Subcutaneous adipose tissue (tissue), 4 donors: ENCODE data around the gene TNFRSF19. TPM values are rescaled to one million over a fixed set of nuclear protein-coding genes. Genes with fewer than 3 reads are reported as not detected.

Experiments used
- total RNA-seq, 4 donors: library from RNA; depleted of rRNA; stranded (reverse); fragments of >200 nt; gene quantifications; one replicate each; pipeline ENCODE4 v1.1.0, GENCODE V29; 2016
- TF ChIP-seq, protein P1 (sequence below): fragments of 450-650 bp; IDR thresholded peaks from one replicate; pipeline ENCODE4 v1.5.1; 2016; ENCODE audit warnings: low read depth, mild to moderate bottlenecking, control low read depth, antibody characterized with exemption, moderate library complexity

TNFRSF19 gene
- total RNA-seq, 4 donors from 2014 or later = 0.33 to 4.0 (median 1.3) TPM

DNA sequence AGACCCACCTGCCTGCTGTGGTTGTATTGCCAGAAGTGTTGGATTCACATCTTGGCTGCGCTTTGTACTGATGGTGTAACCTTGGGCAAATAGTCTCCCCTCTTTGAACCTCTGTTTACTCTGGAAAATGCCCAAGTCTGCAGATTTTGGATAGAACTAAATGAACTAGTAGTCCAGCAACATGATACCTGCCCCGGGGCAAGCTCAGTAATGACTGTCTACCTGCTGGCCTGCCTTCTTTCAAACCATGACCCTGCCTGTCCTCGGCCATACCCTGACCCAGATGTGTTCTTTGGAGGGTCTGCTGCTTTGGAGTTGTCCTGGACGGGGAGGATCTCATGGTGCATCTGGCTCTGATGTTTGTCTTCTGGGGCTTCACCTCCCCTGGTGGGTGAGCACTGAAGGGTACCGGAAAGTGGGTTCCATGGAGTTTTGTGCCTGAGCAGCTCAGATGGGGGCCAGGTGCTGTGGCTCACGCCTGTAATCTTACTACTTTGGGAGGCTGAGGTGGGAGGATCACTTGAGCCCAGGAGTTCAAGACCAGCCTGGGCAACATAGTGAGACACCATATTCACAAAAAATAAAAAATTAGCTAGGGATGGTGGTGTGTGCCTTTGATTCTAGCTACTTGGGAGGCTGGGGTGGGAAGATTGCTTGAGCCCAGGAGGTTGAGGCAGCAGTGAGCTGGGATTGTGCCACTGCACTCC, 59.5 kb downstream of the TNFRSF19 start:
- TF ChIP-seq, protein P1, sequence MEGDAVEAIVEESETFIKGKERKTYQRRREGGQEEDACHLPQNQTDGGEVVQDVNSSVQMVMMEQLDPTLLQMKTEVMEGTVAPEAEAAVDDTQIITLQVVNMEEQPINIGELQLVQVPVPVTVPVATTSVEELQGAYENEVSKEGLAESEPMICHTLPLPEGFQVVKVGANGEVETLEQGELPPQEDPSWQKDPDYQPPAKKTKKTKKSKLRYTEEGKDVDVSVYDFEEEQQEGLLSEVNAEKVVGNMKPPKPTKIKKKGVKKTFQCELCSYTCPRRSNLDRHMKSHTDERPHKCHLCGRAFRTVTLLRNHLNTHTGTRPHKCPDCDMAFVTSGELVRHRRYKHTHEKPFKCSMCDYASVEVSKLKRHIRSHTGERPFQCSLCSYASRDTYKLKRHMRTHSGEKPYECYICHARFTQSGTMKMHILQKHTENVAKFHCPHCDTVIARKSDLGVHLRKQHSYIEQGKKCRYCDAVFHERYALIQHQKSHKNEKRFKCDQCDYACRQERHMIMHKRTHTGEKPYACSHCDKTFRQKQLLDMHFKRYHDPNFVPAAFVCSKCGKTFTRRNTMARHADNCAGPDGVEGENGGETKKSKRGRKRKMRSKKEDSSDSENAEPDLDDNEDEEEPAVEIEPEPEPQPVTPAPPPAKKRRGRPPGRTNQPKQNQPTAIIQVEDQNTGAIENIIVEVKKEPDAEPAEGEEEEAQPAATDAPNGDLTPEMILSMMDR = no peak

GRCh38 chr13:23630349-23631093, 60.3 kb downstream of the TNFRSF19 start:
- TF ChIP-seq, protein P1 = no peak

DNA sequence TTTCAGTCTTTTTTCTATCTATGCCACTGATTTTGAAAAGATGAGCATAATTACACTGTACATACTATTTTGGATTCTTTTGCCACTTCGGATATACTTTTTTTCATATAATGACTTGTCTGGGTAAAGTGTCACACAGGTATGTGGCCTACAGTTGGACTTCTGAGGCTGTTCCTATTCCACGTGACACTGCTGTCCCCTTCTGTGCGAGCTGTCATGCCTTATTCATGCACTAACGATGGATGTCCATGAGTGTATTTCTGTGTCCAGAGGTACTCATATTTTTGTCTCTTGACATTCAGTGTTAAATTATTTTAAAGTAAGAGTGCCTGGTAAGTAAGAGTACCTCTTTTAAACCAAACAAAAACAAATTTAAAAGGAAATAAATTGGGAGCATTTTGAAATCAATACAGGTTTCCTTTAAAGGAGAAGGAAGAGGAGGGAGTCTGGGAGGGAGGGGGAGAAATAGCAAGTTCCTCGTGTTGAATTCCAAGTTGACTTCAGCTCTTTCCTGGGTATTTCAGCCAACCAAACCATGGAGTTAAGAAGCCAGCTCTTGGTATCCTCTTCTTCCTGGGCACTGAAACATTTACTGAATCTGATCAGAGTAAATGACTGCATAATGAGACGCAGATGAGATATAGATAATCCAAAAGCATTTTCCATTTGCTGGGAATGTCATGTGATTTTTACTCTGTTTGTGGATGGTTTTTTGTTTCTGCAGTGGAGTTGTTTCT, 61.3 kb downstream of the TNFRSF19 start:
- TF ChIP-seq, protein P1 = no peak

DNA sequence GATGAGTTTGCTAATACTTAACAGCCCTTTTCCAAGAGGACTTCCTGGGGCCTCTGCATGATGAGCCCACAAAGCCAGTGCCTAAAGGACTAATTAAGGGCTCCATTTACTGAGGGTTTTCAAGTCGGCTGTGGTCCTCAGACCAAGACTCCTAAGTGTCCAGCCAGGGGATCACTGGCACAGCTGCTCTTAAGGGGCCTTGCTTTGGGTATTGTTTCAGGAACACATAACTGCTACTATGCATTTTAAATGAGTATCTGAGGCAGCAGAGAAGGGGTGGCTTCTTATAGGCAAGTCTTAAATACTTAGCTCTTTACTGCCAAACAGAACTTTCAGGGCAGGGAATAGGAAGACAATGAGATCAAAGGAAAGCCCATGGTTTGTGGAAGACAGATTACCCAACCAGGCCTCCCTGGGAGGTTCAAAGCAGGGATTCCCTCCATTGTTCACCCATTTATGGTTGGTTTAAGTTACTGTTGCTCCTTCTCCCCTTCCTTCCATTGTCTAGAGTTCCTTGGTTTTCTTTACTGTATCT, 61.9 kb downstream of the TNFRSF19 start:
- TF ChIP-seq, protein P1 = no peak

GRCh38 chr13:23632741-23633140, 62.5 kb downstream of the TNFRSF19 start:
- TF ChIP-seq, protein P1 = no peak

DNA sequence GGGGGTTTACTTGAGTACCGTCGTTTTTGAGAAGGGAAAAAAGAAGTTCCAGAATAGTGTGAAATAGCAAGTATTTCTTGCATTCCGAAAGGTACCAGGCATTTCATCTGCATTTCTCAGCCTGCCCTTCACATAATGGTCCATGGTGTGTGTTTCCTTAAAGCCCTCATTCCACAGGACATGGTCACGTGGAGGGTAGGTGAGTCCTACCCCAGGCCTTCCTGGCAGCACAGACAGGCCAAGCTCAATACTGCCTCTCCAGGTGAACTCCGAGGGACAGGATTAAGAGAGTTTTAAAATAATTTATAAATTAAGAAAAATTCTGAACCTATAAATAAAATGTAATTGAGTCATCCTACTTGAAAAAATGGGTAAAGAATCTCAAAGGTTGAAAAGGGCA, 64.7 kb downstream of the TNFRSF19 start:
- TF ChIP-seq, protein P1 = no peak

- TF ChIP-seq, protein P1 = no peak
Measured at GRCh38 chr13:23636360-23636759, 66.1 kb downstream of the TNFRSF19 start.
